Loucy (cell line): Measurements from ENCODE around the gene TNFRSF19.

Experiments used
- EZH2phosphoT487 ChIP-seq: fragments of 200-600 bp; IDR thresholded peaks from 2 replicates; pipeline ENCODE4 v1.6.1; 2018; ENCODE audit warnings: antibody characterized with exemption, mild to moderate bottlenecking, moderate library complexity, borderline replicate concordance
- TF ChIP-seq, protein P1 (sequence below): fragments of 200-600 bp; sonication (generic); conservative IDR thresholded peaks from 2 replicates; pipeline ENCODE4 v1.5.1; 2014; ENCODE audit warnings: mild to moderate bottlenecking, antibody characterized with exemption, low read length

DNA sequence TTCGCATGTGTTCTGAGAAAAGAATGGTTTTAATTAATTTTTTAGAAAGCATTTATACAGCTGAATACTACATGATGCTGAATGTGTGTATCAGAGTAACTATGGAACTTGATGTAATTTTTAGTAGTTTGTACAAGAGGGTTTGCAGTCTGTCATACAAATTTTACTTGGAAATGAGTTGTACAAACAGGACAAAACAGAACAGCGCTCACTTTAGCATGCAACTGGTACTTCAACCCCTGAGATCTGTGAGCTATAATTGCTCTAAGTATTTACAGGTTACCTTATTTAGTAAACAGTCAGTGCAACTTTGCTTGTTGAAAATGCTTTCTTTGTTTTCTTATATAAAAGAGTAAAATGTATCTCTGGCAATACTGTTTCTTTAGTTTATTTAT is 706 bp downstream of the TNFRSF19 start:
- TF ChIP-seq, protein P1, sequence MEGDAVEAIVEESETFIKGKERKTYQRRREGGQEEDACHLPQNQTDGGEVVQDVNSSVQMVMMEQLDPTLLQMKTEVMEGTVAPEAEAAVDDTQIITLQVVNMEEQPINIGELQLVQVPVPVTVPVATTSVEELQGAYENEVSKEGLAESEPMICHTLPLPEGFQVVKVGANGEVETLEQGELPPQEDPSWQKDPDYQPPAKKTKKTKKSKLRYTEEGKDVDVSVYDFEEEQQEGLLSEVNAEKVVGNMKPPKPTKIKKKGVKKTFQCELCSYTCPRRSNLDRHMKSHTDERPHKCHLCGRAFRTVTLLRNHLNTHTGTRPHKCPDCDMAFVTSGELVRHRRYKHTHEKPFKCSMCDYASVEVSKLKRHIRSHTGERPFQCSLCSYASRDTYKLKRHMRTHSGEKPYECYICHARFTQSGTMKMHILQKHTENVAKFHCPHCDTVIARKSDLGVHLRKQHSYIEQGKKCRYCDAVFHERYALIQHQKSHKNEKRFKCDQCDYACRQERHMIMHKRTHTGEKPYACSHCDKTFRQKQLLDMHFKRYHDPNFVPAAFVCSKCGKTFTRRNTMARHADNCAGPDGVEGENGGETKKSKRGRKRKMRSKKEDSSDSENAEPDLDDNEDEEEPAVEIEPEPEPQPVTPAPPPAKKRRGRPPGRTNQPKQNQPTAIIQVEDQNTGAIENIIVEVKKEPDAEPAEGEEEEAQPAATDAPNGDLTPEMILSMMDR = peak; percentile 36
- no peak for TF ChIP-seq EZH2phosphoT487
